HG03196 (cell line): ENCODE data around the gene PGAM2.

Experiments used
- ATAC-seq: cut with Tn5 transposase; IDR thresholded peaks from one replicate; pipeline ENCODE4 v1.9.1; 2021; ENCODE audit not compliant: unreplicated experiment

PGAM2 gene

DNA sequence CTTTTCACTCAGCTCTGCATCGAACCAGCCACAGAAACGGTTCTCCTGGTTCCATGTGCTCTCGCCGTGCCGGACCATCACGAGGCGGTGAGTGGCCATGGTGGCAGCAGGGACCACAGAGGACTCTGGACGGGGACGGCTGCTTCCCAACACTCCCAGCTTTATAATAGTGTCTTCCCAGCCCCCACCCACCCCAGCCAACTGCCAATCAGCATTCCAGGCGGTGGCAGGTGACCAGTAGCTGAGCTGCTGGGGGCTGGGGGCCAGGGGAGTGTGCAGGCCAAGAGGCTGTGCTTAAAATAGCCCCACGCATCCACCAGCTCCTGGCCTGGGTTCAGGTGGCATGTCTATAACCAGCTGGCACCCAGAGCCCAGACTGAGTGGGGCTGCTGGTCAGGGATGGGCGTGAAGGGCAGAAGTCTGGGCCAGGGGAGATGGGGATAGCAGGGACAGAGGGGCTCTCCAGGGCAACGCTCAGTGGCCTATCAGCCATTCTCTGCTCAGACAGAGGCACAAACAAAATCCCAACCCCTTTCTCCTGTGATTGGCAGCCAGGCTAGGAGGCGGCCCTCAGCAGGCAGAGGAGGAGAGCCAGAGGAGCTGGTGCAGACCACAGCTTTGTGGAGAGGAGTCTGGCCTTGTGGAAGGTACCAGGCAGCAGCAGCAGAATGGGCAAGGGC, at the start of gene PGAM2:
Gene PGAM2, minus strand, starts transcription at position 137 of the 680 bp plus-strand sequence. Its CDS starts 38 bp downstream, at position 99.
- ATAC-seq: no peak

DNA sequence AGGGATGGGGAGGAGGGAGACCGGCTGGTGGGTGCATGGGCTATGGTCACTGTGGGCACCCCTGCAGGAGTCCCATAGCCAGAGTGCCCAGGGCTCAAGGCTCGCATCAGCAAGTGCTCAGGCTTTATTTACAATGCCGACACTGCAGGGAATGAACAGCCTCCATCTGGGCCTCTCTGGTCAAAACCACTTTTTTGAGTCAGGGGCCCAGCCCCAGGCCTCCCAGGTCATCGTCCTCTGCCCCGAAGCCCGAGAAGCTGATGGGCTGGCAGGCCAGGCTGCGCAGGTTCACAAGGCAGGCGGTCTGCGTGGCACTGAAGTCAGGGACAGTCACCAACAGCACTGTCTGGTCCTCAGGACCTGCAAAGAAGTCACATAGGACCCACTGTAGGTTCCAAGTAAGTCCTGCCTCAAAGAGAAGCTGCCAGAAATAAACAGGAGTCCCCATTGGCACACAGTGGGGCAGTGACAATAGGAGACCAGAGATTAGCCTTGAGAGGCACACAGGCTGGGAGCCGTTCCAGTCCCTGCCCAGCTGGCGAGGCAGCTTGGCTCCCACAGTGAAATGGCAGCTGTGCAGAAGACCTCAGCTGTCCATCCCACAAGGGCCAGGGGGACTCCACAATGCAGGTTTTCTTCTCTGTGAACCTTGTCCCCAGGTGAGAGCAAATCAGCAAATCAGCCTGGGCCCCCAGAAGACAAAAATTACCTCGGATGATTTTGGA, 49.4 kb upstream of the PGAM2 start:
- no peak for ATAC-seq

DNA sequence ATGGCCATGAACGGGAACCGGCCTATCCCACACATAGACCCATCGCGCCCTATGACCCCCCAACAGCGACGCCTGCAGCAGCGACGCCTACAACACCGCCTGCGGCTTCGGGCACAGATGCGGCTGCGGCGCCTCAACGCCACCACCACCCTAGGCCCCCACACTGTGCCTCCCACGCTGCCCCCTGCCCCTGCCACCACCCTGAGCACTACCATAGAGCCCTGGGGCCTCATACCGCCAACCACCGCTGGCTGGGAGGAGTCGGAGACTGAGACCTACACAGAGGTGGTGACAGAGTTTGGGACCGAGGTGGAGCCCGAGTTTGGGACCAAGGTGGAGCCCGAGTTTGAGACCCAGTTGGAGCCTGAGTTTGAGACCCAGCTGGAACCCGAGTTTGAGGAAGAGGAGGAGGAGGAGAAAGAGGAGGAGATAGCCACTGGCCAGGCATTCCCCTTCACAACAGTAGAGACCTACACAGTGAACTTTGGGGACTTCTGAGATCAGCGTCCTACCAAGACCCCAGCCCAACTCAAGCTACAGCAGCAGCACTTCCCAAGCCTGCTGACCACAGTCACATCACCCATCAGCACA, 48.5 kb upstream of the PGAM2 start:
- ATAC-seq: no peak

DNA sequence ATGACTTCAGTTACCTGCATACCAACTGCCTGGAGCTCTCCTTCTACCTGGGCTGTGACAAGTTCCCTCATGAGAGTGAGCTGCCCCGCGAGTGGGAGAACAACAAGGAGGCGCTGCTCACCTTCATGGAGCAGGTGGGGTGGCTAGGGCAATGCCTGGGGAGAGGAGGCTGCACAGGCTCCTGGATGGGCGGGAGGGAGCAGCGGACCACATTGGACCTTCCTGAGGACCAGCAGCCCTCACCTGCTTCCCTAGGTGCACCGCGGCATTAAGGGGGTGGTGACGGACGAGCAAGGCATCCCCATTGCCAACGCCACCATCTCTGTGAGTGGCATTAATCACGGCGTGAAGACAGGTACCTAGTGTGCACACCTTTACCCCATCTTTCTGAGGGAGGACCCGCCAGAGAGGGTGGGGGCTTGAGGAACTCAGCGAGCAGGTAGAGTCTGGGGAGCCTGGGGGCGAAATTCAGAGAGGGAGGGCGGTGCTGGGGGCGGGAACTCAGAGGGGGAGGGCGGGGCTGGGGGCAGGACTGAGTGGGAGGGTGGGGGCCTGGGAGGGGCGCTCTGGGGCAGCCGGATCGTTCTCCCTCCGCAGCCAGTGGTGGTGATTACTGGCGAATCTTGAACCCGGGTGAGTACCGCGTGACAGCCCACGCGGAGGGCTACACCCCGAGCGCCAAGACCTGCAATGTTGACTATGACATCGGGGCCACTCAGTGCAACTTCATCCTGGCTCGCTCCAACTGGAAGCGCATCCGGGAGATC, 47.8 kb upstream of the PGAM2 start:
- no peak for ATAC-seq

DNA sequence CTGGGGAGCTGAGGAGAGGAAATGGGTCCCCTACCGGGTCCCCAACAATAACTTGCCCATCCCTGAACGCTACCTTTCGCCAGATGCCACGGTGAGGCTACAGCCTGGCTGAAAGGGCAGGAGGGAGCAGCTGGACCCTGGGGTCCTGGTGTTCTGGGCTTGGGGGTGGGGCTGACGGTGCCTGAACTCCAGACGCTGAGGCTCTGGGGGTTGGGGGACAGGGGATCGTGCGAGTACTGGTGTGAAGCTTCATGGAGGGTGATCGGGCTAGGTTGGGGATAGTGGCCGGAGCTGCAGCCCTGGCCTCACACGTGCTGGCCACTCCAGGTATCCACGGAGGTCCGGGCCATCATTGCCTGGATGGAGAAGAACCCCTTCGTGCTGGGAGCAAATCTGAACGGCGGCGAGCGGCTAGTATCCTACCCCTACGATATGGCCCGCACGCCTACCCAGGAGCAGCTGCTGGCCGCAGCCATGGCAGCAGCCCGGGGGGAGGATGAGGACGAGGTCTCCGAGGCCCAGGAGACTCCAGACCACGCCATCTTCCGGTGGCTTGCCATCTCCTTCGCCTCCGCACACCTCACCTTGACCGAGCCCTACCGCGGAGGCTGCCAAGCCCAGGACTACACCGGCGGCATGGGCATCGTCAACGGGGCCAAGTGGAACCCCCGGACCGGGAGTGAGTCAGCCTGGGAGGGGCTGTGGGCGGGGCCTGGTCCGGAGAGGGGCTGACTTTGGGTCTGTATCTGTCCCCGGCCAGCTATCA, 47.0 kb upstream of the PGAM2 start:
- no peak for ATAC-seq

DNA sequence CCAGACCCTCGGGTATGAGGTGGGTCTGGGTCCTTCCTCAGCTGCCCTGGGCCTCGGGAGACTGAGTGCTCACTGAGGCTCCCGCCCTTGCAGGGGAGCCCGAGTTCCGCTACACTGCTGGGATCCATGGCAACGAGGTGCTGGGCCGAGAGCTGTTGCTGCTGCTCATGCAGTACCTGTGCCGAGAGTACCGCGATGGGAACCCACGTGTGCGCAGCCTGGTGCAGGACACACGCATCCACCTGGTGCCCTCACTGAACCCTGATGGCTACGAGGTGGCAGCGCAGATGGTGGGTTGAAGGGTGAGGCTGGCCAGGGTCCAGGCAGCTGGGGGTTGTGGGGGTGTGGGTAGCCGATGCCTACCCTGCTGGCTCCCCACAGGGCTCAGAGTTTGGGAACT, 46.4 kb upstream of the PGAM2 start:
- no peak for ATAC-seq

DNA sequence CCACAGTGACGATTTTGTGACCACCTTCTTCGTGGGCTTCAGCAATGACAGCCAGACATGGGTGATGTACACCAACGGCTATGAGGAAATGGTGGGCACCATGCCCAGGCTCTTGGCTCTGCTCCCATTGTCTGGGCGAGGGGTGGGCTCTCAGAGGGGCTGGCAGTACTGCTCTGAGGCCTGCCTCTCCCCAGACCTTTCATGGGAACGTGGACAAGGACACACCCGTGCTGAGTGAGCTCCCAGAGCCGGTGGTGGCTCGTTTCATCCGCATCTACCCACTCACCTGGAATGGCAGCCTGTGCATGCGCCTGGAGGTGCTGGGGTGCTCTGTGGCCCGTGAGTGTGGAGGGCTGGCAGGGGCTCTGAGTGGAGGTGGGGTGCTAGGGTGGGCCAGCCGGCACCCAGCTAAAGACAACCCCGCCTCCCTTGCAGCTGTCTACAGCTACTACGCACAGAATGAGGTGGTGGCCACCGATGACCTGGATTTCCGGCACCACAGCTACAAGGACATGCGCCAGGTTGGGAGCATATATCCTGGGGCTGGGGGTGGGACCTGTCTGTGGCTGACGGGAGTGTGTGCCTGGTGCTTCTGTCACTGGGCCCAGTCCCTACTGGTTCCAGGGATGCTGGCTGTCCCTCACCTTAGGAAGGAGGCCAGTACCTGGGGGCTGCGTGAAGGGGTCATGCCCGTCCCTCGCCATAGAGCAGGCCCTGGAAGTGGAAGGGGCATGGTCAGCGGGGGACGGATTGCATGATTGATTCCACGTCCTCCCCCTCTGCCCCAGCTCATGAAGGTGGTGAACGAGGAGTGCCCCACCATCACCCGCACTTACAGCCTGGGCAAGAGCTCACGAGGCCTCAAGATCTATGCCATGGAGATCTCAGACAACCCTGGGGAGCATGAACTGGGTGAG, 45.6 kb upstream of the PGAM2 start:
- no peak for ATAC-seq

DNA sequence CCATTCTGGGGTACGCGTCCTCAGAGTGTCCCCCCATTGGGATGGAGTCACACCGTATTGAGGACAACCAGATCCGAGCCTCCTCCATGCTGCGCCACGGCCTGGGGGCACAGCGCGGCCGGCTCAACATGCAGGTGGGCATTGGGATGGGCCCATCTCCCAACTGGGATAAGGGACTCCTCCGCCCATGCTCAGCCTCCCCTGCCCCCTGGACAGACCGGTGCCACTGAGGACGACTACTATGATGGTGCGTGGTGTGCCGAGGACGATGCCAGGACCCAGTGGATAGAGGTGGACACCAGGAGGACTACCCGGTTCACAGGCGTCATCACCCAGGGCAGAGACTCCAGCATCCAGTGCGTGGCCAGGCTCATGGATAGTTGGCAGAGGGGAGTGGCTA, 44.6 kb upstream of the PGAM2 start:
- no peak for ATAC-seq

DNA sequence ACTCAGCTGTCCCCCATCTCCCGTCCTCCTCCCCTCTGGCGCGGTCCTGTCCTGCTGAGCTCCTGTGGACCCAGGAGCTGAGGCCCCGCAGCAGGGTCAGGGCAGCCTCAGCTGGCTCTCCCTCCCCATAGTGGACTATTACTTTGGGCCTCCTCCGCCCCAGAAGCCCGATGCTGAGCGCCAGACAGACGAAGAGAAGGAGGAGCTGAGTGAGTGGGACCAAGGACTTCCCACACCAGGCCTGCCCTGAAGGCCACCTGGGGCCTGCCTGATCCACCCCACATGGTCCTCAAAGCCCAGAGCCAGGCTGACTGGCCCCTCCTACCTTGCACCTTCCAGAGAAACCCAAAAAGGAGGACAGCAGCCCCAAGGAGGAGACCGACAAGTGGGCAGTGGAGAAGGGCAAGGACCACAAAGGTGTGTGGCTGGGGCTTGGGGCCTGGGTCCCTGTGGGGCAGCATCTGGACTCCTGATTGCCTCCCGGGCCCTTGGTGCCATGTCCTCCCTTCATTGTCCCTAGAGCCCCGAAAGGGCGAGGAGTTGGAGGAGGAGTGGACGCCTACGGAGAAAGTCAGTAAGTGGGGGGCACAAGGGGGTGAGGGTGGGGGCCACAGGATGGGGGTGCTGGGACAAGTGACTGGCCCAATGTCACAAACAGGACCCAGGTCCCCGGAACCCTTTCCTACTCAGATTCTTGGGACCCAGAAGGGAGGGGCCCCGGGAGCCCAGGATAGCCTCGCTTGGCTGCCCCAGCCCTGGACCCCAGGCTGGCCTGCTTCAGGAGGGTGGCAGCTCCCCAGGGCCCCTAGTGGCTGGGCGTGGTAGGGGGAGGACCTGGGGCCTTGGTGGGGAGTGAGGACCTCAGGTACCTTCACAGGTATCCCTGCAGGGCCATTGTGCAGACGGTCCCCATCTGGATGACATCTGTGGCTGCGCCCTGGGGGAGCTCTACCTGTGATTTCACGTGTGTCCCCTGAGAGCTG, 43.7 kb upstream of the PGAM2 start:
- ATAC-seq: no peak

DNA sequence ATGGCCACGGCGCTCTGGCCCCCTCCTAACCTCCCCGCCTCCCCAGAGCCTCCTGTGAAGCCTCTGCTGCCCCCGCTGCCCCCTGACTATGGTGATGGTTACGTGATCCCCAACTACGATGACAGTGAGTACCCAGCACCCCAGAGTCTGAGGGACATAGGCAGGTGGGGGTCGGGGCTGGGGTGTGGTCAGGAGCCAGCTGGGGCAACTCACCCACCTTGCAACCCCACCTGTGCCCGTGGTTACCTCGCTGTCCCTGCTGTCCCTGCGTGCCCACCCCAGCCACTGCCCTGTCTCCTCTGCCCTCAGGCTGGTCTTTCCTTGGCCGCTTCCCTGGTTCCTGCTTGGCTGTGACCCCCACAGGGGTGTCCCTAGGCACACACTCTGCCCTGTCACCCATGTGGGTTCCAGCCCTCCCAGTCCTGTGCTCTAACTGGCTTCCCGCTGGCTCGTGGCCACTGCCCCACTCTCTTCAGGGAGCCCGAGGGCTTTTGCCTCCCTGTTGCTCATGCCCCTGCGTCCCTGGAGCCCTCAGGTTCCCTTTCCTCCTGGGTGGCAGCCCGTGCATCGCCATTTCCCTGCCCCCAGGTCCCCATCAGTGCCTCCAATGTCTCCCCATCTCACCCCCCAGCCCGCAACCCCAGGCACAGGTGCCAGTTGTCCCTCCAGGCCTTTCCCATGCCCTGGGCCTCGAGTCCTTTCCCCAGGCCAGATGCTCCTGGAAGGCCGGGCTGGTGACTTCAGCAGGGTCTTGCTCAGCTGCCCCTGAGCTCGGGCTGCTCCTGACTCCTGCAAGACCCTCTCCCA, 42.8 kb upstream of the PGAM2 start:
- ATAC-seq: no peak

DNA sequence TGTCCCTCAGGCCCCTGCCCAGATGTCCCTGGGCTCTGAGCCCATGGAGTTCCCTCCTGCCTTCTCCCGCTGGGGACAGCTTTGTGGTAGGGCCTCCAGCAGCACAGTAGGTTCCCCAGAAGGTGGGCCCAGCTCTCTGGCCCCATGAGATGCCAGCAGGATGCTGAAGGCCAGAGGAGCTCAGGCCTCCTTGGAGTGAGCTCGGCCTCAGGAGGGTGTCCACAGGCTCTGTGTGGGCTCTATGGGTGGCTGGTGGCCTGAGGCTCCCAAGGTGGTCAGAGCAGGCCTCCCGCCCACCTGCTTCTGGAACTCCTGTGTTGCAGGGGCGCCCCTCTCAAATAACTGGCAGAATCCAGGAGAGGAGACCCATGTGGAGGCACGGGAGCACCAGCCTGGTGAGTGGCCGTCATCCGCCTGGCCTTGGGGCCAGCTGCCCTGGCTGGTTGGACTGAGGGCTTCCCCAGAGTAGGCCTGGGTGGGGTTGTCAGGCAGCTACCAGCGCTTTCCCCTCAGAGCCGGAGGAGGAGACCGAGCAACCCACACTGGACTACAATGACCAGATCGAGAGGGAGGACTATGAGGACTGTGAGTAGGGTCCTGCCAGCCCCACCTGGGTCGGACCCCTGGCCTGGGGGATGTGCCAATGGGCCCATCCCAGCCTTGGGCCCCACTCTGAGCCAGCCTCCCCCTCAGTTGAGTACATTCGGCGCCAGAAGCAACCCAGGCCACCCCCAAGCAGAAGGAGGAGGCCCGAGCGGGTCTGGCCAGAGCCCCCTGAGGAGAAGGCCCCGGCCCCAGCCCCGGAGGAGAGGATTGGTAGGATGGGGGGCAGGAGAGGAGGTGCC, 42.0 kb upstream of the PGAM2 start:
- no peak for ATAC-seq

DNA sequence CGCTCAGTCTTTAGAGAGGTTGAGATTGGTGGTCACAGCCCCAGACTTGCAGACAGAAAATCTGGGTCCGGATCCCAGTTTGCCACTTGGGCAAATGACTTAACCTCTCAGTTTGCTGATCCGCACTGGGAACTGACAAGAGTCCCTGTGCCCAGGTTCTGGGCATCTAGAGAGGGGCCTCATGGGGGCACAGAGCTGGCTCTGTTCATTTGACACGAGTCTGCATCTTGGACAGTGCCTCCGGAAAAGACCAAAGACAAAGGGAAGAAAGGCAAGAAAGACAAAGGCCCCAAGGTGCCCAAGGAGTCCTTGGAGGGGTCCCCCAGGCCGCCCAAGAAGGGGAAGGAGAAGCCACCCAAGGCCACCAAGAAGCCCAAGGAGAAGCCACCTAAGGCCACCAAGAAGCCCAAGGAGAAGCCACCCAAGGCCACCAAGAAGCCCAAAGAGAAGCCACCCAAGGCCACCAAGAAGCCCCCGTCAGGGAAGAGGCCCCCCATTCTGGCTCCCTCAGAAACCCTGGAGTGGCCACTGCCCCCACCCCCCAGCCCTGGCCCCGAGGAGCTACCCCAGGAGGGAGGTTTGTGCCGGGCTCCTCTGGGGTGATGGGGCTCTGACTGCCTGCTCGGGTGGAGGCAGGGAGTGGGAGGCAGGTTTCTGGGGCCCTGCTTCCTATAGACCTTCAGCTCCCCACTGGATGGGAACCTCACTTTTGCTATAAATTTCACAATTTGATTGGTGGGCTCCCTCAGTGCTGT, 41.1 kb upstream of the PGAM2 start:
- ATAC-seq: no peak

DNA sequence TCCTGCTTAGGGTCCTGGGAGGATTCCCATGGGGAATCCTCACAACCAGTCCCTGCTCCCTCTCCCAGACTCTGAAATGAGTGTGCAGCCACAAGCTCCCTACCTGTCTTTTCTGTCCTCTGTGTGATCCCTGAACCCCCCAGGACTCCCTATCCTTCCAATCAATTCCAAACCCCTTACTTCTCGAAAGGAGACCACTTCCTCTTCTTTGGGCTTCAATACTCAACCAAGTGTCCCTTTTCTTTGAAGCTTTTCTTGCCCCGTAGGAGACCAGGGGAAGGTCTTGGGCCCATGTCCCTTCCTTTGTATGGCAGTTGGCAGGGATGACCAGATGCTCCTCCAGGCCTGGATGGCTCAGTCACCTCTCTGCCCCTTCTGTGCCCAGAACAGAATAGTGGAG, 40.5 kb upstream of the PGAM2 start:
- ATAC-seq: no peak

DNA sequence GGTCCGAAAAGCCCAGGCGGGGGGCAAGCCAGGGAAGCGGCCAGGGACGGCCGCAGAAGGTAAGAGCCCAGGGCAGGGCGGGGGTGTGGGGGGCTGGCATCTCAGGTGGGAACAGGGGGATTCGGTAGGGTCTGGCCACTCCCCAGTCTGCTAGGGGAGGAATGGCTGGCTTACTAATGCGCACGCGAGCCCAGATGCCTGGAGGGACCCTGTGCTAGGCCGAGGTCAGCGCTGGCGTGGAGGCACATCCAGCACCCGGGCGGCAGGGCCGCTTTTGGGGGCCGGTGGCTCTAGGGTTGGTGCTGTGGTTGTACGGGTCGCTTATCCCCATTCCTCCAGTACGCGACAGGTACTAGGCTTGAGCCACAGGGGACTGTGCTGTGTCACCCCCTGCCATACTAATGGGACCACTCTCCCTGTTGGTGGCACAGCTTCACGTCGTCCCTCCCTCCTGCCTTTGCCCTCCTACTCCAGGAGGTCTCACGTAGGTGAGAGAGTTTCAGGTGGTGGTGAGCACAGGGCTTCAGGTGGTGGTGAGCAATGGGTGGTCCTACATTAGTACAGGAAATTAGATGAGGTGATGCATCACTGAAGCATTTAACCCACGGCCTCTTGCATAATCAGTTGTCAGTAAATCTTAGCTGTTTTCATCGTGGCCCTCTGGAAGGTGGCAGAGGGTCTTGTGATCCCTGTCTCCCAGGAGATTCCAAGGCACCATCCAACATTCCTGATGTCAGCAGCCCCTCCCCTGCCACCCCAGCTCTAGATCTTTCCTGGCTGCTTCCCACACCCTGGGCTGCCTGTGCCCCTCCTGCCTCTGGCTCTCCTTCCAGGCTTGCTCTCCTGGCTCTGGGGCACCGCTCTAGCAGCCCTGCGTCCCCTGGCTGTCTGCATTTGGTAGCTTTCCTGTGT, 39.7 kb upstream of the PGAM2 start:
- no peak for ATAC-seq
